Cerebellar nuclear complex (tissue), 1 donor: ENCODE data around the gene NIT1.
A peak's percentile ranks its signal among the peaks of the same experiment; 100 is the strongest.

Source experiments
- DNase-seq, 2 experiments: peaks; one replicate each; lab custom pipeline; 2025; lab: John Stamatoyannopoulos, UW

NIT1 gene

DNA sequence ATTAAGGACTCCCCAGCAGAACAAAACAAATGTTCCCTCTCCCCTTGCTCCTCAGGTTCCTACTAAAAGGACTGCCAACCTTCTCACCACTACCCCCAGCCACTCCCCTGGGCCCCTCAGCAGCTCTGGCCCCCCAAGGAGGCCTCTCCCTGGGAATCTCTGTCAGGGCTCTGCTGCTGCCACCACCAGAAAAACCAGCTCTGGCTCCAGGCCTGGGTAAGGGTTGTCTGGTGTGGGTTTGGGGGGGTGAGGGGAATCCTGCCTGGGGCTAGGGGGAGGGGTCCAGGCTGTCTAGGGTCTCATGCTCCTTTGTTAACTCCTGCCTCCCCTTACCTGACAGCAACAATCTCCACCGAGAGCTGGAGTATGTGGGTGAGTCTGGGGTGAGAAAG is 33.3 kb upstream of the NIT1 start:
- no peak for DNase-seq

DNA sequence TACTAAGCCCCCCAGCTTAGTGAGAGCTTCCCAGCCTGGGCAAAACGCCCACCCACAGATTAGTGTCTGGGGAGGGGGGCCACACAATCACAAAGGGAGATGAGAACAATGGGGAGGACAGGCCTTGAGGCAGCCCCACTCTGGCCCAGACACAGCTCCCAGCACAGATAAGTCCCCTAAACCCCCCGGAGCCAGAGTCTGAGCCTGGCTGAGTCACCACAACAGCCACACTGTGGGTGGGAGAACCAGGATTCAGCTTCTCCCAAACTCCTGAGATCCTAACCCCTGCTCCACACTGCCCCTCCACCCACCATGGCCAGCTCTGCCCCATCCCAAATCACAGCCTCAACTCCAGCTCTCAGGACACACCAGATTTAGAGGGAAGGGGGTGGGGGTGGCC is 32.7 kb upstream of the NIT1 start:
- DNase-seq, result no peak

DNA sequence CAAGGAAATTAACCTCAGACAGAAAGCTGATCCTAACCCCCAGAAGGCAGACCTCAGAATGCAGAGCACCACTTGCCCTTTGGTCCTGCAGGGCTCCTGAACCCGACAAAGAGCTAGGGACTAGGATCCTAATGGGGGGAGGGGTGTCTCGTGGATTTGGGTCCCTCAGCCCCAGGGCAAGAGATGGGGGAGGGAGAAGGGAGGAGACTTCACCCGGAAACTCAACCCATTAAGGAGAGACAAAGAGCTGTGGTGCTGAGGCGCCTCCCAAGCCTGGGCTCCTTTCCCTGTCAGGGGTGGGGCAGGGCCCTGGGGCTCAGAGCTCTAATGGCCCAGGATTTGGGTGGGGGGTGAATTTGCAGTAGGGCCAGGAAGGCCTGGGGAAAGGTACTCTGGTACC is 31.4 kb upstream of the NIT1 start:
- no peak for DNase-seq

DNA sequence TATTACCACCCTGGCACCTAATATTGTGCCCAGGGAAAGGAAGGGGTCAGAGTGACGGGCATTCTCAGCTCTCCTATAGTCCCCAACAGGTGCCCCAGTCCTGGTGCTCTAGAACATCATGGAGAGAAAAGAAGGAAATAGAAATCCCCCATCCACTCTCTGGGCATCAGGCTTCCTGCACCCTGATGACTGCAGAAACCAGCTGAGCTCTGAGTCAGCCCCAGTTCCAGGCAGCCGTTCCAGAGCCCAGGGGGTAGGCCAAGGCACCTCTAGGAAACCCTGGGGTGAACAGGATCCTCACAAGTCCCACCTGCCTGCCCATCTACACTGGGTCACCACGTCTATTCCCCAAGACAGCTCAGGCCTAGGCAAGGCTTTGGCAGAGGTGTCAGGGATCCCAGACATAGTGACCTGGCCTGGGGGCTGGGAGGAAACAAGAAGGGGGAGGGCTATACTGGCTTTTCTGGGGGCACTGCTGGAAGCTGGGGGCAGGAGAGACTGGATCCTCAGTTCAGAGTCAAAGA is 29.3 kb upstream of the NIT1 start:
- no peak for DNase-seq

DNA sequence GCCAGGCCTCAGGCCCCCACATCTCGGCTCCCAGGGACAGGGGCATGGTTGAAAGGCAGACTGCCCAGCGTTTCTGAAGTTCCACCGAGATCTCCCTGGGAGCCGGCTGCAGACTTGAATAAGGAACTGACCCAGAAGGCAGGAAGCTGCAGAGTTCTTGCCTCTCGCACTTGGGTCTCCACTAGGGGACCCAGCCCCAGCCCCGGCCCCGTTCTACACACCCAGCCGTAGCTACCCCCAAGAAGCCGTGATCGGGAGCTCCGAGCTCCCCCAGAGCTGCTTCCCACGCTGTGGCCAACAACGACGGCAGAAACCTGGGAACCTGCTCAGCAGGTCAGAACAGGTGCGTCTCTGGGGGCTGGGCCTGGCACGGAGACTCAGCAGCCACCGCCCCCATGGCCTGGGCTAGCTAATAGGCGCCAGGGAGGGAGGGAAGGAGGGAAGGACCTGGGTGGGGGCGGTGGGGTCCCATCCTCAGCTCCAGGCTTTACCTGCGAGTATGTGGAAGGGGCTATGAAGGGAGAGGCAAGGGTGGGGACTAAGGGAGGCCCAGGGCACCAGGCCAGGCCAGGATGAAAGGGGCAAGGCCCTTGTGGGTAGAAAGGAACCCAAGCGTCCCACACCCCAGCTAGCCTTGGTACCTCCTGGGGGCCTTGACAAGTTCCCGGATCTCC is 28.5 kb upstream of the NIT1 start, which contains the start of gene NECTIN4:
Gene NECTIN4, minus strand, starts transcription at position 308 of the 674 bp plus-strand sequence. Its CDS starts 262 bp downstream, at position 46.
- DNase-seq, result no peak

DNA sequence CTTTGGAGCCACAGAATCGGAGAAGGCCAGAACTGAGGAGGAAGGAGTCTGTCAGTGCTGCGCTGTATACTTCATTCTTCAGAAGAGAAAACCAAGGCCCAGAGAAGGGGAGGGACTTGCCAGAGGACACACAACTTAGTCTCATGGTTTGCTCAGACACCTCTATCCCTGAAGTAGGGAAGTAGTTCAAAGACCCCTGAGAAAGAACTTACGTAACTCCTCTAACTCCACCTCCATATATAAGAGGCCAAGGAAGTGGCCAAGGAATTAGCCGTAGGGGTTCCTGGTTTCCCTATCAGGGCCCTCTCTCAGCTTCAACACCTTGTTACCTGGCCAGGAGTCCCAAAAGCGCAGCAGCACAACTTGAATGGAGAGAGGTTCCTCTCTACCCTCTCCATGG is 28.0 kb upstream of the NIT1 start:
- no peak for DNase-seq

DNA sequence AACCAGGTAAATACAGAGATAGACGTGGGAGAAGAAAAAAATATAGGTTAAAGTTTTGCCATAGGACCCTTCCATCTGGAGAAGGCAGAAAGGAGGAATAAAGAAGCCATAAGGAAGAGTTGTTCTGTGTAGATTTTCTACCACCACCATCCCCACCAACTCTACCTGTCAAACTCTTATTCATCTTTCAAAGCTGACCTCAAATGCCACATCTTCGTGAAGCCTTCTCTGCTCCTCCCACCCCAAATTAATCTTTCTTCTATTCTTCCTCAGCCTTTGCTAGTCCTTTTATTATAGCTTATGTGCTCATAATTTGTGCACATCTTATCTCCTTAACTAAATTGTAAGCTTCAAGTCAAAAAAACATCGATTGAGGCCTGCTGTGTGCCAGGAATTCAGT is 27.3 kb upstream of the NIT1 start:
- DNase-seq, result no peak

DNA sequence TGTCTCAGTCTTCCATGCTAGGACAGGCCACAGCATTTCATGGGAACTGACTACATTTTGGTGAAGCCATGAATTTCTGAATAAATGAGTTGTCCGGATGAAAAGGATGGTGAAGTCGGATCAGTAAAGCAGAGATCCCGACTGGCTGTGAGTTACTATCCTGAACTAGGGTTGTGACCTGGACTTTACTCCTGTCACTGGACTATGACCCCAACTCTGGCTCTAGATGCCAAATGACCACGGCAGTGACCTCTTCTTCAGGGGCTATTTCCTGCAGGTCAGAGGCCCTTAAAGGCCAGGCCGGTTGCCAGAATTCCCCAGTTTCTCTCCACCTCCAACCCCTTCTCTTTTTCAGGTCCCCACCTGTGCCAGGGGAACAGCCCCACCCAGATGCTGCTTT is 26.8 kb upstream of the NIT1 start:
- no peak for DNase-seq

DNA sequence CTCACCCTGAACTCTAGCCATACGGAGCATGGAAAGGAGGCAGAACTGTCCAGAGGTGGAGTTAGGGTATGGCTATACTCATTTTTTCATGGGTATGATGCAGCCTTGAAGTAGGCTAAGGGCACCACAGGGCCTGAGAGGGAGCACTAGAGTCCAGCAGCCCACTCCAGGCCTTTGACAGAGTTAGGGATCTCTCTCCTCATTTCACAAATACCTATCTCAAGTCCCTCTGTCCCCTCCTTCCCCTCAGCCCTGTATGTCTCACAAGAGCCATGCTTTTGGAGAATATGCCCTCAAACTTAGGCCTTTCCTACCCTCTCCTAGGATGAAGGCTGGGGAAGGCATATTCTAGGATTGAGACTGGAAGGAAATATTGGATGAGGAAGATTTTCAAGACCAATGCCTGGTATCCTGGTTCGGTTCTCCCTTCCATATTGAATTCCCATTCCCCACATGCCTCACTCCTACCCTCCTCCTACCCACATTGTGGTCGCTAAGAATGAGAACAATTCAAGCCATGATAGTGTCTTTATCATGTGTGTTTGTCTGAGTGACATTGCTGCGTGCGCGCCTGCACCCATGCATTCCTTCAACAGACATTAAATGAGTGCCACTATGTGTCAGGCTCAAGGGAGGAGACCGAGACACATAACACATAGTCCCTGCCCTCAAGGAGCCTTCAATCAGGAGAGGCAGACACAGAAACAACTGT is 26.0 kb upstream of the NIT1 start:
- DNase-seq, result no peak

DNA sequence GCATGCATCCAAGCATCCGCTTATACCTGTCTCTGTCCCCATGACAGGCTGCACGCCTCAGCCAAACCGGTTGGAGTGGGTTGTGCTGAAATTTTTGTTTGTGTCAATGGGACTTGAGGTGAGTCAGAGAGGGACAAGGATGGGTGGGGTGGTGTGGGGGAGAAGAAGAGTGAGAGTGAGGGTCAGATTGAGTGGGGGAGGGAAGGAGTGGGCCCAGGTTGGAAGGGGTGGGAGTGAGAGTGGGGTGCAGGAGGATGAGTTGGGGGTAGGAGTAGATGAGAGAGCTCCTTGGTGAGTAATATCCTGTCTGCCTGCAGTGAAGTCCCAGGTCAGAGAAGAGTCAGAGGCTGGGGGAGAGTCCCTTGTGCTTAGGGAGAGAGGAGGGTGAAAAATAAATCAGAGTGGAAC is 25.3 kb upstream of the NIT1 start:
- DNase-seq, result no peak

DNA sequence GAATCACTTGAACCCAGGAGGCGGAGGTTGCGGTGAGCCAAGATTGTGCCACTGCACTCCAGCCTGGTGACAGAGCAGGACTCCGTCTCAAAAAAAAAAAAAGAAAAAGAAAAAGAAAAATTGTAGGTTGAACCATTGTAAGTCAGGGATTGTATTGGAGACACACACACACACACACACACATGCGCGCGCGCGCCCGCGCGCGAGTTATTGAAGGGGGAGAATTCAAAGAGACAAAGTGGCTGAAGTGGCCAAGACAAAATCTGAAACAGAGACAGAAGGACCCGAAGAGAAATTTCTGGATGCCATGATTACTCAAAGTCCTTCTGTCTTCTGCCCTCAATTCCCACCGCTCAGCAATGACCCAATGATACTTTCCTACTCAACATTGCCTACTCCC is 23.4 kb upstream of the NIT1 start:
- no peak for DNase-seq

DNA sequence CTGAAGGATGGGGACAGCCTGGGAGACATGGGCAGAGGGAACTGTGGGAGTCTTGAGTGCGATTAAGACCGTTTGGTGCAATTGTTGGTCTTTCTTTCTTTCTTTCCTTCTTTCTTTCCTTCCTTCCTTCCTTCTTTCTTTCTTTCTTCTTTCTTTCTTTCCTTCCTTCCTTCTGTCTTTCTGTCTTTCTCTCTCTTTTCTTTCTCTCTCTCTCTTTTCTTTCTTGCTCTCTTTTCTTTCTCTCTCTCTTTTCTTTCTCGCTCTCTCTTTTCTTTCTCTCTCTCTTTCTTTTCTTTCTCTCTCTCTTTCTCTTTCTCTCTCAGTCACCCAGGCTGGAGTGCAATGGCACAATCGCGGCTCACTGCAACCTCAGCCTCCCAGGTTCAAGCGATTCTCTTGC is 22.7 kb upstream of the NIT1 start:
- DNase-seq, result no peak

DNA sequence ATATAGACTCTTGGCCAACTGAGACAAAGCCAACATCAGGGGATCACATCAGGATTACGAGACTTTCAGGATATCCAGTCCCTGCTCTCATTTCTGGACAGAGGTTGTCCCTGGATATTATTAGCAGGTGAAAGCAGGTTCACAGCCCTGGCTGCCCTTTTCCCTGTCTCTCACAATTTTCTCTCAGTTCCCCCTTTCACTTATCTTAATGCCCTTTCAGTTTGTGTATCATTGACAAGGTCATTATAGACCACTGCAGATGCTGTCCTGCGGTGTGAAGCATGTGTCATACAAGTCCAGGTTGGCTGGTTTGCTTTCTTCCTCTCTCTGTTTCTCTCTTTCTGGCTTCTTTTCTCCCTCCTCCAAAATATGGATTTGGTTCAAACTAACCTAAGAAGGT is 21.9 kb upstream of the NIT1 start:
- no peak for DNase-seq

DNA sequence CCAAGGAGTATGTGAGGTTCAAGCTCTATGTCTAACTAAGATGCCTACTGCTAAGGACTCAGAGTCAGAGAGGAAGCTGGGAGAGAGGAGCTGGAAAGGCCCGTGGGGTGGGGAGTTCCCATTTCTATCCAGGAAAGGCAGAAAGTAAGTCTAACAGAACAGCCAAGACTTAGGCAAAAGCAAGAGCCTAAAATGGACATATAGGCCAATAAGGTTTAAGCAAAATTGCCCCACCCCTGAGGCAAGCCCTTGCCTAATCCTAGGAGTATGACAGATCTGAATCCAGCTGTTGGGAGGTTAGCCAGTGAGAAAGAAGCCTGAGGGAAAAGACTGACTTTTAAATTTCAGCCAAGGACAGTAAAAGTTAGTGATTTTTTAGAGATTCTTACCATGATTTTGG is 21.4 kb upstream of the NIT1 start:
- no peak for DNase-seq

DNA sequence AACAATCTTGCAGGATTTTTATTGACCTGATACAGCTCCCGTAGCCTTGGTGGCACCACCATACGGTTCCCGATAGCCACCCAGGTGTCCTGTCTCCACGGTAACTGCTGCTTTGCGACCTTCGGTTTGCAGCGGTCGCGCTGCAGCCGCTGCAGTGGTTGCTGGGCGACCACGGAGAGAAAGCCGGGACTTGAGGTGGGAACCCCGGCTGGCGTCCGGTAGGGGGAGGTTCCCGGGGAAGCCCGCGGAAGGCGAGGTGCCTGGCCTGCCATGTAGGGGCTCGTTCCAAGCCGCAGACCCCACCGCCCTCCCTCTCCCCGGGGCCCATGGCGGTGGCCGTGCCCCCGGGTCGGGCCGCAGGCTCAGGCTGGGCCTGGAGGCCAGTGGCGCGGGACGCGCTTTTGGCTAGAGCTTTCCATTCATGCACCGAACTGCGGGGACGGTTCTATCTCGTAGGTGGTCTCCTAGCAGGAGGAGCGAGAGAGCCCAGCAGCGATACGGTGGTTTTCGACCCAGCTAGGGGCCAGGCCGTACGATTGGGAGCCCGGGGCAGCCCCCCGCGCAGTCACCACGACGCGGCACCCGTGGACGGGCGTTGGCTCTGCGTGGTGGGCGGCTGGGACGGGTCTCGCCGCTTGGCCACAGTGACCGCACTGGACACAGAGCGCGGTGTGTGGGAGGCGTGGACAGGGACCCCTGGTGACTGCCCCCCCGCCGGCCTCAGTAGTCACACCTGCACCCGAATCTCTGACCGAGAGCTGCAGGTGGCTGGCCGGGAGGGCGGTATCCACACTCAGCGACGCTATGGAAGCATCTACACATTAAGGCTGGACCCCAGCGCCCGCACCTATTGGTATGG is 19.5 kb upstream of the NIT1 start, which contains the start of gene KLHDC9:
Gene KLHDC9, plus strand, starts transcription at position 152 of the 859 bp plus-strand sequence. Its CDS starts 175 bp downstream, at position 327.
- DNase-seq, result peak; percentile 53 to 71

DNA sequence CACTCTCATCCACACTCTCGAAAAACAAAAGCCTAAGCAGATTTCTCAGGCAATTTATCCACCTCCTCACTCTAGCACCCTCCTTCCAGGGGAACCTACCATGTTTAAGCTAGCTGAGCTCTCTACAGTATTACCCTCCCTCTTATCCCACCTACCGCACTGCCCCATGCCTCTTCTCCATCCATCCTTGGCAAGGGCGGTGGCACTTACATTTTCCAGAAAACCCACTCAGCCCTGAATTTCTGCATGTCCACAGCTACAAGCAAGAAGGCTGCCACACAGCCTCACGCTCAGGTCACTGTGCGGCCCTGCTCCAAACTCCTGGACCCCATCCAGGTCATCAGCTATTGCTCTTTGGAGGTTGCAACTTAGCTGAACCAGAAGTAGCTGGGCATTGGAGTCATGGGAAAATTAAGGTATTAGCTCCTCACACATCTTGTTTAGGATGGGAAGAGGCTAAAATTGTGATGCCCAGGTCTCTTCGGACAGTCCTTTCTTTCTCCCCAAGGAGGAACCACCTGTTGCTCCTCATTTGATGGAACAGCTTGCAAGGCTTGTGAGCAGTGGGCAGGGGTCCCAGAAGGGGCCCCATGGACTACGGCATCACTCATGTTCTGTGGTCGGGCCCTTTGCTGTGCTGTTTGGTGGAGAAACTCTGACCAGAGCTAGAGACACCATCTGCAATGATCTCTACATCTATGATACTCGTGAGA is 18.7 kb upstream of the NIT1 start:
- no peak for DNase-seq

DNA sequence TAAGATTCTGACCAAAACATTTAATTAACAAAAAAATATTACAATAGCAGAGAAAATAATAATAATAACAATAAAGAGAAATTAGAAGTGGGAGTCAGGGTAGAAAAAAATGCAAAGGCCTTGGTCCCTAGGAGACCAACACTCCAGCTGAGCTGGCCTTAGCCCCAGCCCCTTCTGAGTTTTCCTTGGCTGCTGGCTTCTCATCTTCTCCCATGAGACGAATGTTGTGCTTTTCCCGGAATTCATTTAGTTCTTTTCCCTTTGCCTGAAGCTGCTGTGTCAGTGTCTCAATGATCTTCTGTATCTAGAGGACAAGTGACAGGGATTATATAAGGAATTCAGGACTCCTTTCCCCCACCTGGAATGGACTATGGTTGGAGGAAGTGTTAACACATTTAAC is 17.3 kb upstream of the NIT1 start:
- no peak for DNase-seq

DNA sequence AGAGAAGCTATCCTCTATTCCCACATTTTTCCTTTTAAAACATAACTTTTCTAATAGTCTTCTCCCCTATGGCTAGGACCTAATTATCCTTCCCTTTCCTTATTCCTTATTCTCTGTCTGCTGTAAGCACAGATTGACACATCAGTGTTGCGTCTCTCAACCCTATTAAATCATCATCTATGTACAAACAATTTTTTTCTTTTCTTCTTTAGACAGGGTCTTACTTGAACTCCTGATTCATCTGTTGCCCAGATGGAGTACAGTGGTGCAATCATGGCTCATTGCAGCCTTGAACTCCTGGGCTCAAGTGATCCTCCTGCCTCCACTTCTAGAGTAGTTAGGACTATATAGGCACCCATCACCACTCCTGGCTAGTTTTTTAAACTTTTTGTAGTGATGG is 11.5 kb upstream of the NIT1 start:
- no peak for DNase-seq

DNA sequence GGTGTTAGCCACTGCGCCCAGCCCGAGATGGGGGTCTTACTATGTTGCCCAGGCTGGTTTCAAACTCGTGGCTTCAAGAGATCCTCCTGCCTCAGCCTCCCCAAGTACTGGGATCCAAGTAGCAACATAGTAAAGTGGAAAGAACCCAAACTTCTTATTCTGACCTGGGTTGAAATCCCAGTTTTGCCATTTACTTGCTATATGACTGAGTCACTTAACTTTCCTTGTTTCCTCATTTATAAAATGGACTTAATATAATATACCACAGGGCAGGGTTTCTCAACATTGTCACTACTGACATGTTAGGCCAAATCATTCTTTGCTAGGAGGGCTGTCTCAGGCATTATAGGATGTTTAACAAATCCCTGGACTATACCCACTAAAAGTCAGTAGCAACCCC is 6.8 kb upstream of the NIT1 start:
- DNase-seq, result no peak

DNA sequence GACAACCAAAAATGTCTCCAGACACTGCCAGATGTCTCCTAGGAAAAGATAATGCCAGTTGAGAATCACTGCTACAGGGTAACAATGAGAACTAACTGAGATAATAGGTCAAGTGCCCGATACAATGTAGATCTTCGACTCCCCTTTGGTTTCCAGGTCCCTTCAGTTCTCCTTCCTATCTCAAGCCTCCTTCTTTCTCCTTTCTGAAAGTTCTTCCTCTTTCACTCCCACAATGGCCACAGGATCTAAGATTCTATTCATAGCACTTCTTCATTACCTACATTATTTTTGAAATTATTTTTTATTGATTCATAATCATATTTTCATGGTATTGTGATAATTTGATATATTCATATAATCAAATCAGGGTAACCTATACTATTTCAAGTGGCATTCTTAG is 6.4 kb upstream of the NIT1 start:
- DNase-seq, result no peak

DNA sequence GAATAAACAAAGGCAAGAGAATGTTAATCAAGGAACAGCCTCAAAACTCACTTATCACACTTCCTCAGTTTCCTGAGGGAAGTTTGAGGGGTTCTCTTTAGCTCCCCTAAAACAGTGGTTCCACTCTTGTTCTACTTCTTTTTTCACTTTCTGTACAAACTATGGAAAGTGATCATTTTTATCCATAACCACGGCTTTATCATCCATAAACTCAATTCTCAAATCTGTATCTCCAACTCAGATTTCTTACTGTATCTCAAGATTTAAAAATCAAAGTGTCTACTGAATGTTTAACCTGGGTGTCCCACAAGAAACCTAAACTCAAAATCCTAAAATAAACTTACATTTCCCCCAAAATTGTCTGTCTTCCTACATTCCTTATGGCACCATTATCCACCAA is 4.0 kb upstream of the NIT1 start:
- DNase-seq, result no peak

DNA sequence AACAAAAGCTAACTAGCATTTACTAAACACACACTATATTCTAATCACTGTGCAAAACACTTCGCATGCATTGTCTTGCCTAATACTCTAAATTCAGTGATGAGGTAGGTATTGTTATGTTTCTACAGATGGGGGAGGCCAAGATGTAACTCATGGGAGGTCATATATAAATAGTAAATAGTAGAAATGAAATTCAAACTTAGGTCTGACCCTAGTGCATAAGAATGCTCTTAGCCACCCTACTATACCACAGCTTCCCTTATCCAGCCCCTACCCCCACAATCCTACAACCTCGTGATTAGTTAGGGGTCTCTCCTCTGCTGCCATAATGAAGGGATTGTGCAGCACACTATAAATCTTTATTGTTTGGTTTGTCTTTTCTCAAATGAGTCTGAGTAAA is 3.3 kb upstream of the NIT1 start:
- no peak for DNase-seq
